ENCODE results near the gene RHOB.

GRCh38 chr2:20455076-20455587 is 8.3 kb downstream of the RHOB start:
- TF ChIP-seq, protein P1, sequence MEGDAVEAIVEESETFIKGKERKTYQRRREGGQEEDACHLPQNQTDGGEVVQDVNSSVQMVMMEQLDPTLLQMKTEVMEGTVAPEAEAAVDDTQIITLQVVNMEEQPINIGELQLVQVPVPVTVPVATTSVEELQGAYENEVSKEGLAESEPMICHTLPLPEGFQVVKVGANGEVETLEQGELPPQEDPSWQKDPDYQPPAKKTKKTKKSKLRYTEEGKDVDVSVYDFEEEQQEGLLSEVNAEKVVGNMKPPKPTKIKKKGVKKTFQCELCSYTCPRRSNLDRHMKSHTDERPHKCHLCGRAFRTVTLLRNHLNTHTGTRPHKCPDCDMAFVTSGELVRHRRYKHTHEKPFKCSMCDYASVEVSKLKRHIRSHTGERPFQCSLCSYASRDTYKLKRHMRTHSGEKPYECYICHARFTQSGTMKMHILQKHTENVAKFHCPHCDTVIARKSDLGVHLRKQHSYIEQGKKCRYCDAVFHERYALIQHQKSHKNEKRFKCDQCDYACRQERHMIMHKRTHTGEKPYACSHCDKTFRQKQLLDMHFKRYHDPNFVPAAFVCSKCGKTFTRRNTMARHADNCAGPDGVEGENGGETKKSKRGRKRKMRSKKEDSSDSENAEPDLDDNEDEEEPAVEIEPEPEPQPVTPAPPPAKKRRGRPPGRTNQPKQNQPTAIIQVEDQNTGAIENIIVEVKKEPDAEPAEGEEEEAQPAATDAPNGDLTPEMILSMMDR (IDR thresholded peaks at IDR 0.05): no peak
- no peak for TF ChIP-seq POLR2AphosphoS5 (IDR thresholded peaks at IDR 0.05; ENCODE audit: low read depth, low read length)

All from Panc1 (cell line).